Activated CD4-positive, alpha-beta T cell treated with anti-CD3 and anti-CD28 coated beads for 36 hours (primary cell): ENCODE results near the gene CDKN1C. TPM values are rescaled to one million over a fixed set of nuclear protein-coding genes. Genes with fewer than 3 reads are reported as not detected.

ENCODE experiments used
- ATAC-seq: fragments of 200-7000 bp; cut with Tn5 transposase; one replicate; pipeline ENCODE4 v1.10.0; 2021; ENCODE audit warnings: mild to moderate bottlenecking, moderate library complexity
- CTCF ChIA-PET: fragments of 350-600 bp; sonication (Branson Sonifier 250); formaldehyde crosslinking; loops from one replicate; lab custom pipeline; 2021; ENCODE audit warnings: antibody characterized with exemption; lab: Charles Lee
- POLR2A ChIA-PET: fragments of 350-600 bp; sonication (Branson Sonifier 250); formaldehyde crosslinking; loops from one replicate; lab custom pipeline; 2021; ENCODE audit warnings: antibody characterized with exemption, inconsistent platforms; lab: Charles Lee
- DNase-seq: peaks from one replicate; pipeline ENCODE4 v3.0.0-alpha.2; 2020
- H3K27ac Mint-ChIP-seq: one replicate; pipeline ENCODE4 v1.8.0; 2021; ENCODE audit warnings: mixed read lengths
- H3K27me3 Mint-ChIP-seq: one replicate; pipeline ENCODE4 v1.8.0; 2021; ENCODE audit warnings: mixed read lengths
- H3K36me3 Mint-ChIP-seq: one replicate; pipeline ENCODE4 v1.8.0; 2021; ENCODE audit warnings: low read depth, mixed read lengths
- H3K4me1 Mint-ChIP-seq: one replicate; pipeline ENCODE4 v1.8.0; 2021; ENCODE audit warnings: mixed read lengths
- H3K4me3 Mint-ChIP-seq: one replicate; pipeline ENCODE4 v1.8.0; 2021; ENCODE audit warnings: mild to moderate bottlenecking, moderate library complexity, mixed read lengths
- H3K9me3 Mint-ChIP-seq: one replicate; pipeline ENCODE4 v1.8.0; 2021; ENCODE audit warnings: low read depth, mixed read lengths
- intact Hi-C, 2 experiments: fragments of 100-400 bp; cut with DNase I in 1 of 2; cut with micrococcal nuclease in 1 of 2; formaldehyde crosslinking; loops; one replicate each; pipeline versions ENCODE4 v1.14.2 to v1.15.1; 2022 to 2024; cut with DNase I, micrococcal nuclease
- total RNA-seq, 2 experiments: library from RNA; stranded (reverse); gene quantifications; one replicate each; pipeline ENCODE4 v1.2.3, GENCODE V29; 2021

The CDKN1C gene
- total RNA-seq, 2 experiments from 2014 or later: 0.21 to 0.53 TPM

DNA sequence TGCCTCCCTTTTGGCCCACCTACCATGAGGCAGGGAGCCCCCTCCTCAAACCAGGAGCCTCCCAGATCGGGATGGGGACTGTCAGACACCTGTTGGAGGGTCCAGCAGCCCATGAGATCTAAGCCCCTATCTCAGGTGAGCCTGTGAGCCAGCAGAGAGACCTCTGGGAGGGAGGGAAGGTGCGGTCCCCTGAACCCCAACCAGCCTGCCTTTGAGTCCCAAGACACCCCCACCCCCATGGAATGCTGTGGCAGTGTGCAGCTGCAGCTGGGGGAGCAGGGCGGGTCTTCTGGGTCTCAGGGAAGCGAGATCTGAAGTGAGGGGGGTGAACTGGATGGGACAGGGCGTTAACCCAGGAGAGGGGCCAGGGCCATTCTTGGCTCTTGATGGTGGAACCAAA is 1.4 kb upstream of the CDKN1C start:
- POLR2A ChIA-PET: no interaction called here
- H3K4me1 Mint-ChIP-seq: peaks cover 14% of the 10 kb centered on the region

DNA sequence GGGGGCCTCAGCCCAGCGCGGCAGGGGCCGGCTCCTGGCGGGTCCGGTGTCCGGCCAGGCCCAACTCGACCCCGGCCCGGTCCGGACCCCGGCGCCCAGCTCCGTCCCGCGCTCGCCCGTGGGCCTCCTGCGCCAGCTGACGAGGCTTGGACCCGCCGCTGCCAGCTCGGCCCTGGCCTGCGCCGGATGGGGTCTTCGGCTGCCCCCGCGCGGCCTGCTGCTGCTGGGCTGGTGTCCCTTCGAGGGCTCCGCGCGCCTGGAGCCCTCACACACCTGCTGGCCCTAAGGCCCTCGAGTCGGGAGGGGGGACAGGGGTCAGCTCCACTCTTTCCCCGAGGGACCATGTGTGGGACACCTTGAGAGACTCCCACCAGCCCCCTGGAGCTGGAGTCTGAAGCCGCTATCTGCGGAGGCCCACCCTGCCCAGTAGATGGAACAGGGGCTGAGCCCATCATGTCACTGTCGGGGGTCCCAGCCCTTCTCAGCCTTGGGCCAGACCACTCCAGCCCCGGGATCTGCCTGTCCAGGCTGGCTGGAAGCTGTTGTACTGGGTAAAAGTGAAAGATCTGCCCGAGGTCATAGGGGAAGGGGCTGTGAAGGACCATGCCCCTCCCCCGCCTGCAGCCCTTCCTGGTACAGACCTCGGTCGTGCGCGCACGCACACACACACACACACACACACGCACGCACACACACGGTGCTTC is 768 bp upstream of the CDKN1C start:
- peaks cover 5% of the 10 kb centered on the region for H3K27me3 Mint-ChIP-seq
- POLR2A ChIA-PET: no interaction called here
- DNase-seq (peak; percentile 52), ATAC-seq (peak; percentile 5)
- H3K36me3 Mint-ChIP-seq: no peaks in the 10 kb centered on the region
- intact Hi-C loops: loop anchor here (5.0 kb wide), 3 partner anchors 439 to 689 kb away; partner anchors contain the start of gene KCNQ1 (in 1 of the 2)
- H3K4me1 Mint-ChIP-seq: peaks cover 8% of the 10 kb centered on the region
- CTCF ChIA-PET: interaction anchor here (0.6 to 10.2 kb wide), 3 partner anchors 8 to 352 kb away, joined by 3 to 255 read pairs (median 3); no protein-coding TSS in a partner anchor
- H3K27ac Mint-ChIP-seq: no peak overlapping the region
- no peaks in the 10 kb centered on the region for H3K9me3 Mint-ChIP-seq
- peak overlapping the region; percentile 24 for H3K4me3 Mint-ChIP-seq

More for the DNA sequence above, 1.4 kb upstream of the CDKN1C start:
- Mint-ChIP-seq H3K4me3 (peak overlapping the region; percentile 24), H3K27me3 (peaks cover 5% of the 10 kb centered on the region), H3K27ac (no peak overlapping the region), H3K36me3 (no peaks in the 10 kb centered on the region), H3K9me3 (no peaks in the 10 kb centered on the region)
- ATAC-seq (no peak), DNase-seq (no peak)
- CTCF ChIA-PET: interaction anchor here (0.6 to 10.2 kb wide), 11 partner anchors 8 to 467 kb away, joined by 3 to 255 read pairs (median 4); partner anchors contain the start of gene PHLDA2
- intact Hi-C loops: loop anchor here (5.0 kb wide), 3 partner anchors 440 to 690 kb away; partner anchors contain the start of gene KCNQ1 (in 1 of the 2)

DNA sequence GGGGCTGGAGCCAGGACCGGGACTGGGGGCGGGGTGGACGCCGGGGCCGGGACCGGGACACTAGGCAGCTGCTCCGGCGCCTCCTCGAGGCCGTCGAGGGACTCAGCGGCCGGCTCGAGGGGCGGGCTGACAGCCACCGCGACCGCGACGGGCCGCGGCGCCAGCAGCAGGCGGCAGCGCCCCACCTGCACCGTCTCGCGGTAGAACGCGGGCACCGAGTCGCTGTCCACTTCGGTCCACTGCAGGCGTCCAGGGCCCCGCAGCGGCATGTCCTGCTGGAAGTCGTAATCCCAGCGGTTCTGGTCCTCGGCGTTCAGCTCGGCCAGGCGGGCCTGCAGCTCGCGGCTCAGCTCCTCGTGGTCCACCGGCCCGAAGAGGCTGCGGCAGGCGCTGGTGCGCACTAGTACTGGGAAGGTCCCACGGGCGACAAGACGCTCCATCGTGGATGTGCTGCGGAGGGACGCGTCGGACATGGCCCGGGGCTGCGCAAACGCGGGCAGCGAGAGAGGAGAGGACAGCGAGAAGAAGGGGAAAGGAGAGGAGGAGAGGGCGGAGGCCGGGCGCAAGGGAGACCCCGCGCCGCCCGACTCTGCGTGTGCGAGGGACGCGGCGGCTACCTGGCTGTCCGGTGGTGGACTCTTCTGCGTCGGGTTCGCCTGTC is 428 bp downstream of the CDKN1C start:
- CTCF ChIA-PET: interaction anchor here (10.2 kb wide), 1 partner anchor 351 kb away, joined by 255 read pairs; no protein-coding TSS in a partner anchor
- POLR2A ChIA-PET: no interaction called here
- H3K9me3 Mint-ChIP-seq: no peaks in the 10 kb centered on the region
- intact Hi-C loops: loop anchor here (1.0 to 5.0 kb wide), 8 partner anchors 17 to 688 kb away; partner anchors contain the start of genes CD81 (in 1 of the 2), KCNQ1 (in 1 of the 2), TRPM5 (in 1 of the 2) and TSSC4 (in 1 of the 2)
- peak overlapping the region; percentile 67 for H3K4me3 Mint-ChIP-seq
- H3K4me1 Mint-ChIP-seq: peaks cover 4% of the 10 kb centered on the region
- ATAC-seq (peak; percentile 3), DNase-seq (peak; percentile 59)
- peaks cover 5% of the 10 kb centered on the region for H3K27me3 Mint-ChIP-seq
- no peaks in the 10 kb centered on the region for H3K36me3 Mint-ChIP-seq
- H3K27ac Mint-ChIP-seq: no peak overlapping the region

DNA sequence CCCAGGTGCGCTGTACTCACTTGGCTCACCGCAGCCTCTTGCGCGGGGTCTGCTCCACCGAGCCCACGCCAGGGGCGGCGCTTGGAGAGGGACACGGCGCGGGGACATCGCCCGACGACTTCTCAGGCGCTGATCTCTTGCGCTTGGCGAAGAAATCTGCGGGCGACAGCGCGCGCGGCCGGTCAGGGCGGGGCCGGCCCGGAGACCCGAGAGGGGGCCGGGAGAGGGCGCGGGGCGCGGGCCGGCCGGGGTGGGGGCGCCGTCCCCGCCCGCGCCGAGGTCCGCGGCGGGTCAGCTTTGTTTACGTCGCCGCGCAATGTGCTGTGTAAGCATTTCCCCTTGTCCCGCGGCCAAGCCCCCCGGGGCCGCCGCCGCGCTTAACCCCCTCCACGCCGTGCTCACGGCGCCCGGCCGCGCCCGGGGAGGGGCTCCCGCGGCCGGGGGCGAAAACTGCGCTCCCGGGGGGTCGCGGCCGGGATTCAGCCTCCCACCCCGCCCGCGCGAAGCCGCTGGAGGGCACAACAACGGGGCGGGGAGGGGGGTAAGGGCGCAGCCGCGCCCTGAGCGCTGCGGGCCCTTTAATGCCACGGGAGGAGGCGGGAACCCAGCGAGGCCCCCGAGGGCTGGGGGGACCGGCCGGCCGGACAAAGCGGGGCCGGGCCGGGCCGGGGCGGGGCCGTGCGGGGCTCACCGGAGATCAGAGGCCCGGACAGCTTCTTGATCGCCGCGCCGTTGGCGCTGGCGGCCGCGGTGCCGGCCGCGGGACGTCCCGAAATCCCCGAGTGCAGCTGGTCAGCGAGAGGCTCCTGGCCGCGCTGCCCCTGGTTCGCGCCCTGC is 1.4 kb downstream of the CDKN1C start:
- ATAC-seq (no peak), DNase-seq (no peak)
- ChIA-PET POLR2A (no interaction called here), CTCF (interaction anchor here (0.8 to 10.2 kb wide), 3 partner anchors 9 to 350 kb away, joined by 3 to 255 read pairs (median 4); no protein-coding TSS in a partner anchor)
- peaks cover 4% of the 10 kb centered on the region for H3K4me1 Mint-ChIP-seq
- H3K27me3 Mint-ChIP-seq: peaks cover 5% of the 10 kb centered on the region
- H3K27ac Mint-ChIP-seq: no peak overlapping the region
- H3K36me3 Mint-ChIP-seq: no peaks in the 10 kb centered on the region
- H3K9me3 Mint-ChIP-seq: no peaks in the 10 kb centered on the region
- intact Hi-C loops: no loop called here
- no peak overlapping the region for H3K4me3 Mint-ChIP-seq

DNA sequence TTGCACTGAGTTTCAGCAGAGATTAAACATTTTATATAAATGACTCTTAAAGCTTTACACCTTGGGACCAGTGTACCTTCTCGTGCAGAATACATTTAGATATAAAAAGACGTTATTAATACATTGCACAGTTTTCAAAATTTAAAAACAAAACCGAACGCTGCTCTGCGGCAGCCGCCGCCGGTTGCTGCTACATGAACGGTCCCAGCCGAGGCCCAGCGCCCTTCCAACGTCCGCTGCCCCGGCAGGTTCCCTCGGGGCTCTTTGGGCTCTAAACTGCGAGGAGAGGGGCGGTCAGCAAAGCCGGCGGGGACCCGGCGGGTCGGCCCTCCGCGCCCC is 2.0 kb downstream of the CDKN1C start:
- ChIA-PET POLR2A (no interaction called here), CTCF (interaction anchor here (0.8 to 1.3 kb wide), 2 partner anchors 10 to 337 kb away, joined by 3 to 4 read pairs; no protein-coding TSS in a partner anchor)
- Mint-ChIP-seq H3K27me3 (peaks cover 5% of the 10 kb centered on the region), H3K36me3 (no peaks in the 10 kb centered on the region), H3K27ac (no peak overlapping the region), H3K4me1 (peaks cover 4% of the 10 kb centered on the region), H3K9me3 (no peaks in the 10 kb centered on the region), H3K4me3 (no peak overlapping the region)
- intact Hi-C loops: no loop called here
- DNase-seq (no peak), ATAC-seq (no peak)

DNA sequence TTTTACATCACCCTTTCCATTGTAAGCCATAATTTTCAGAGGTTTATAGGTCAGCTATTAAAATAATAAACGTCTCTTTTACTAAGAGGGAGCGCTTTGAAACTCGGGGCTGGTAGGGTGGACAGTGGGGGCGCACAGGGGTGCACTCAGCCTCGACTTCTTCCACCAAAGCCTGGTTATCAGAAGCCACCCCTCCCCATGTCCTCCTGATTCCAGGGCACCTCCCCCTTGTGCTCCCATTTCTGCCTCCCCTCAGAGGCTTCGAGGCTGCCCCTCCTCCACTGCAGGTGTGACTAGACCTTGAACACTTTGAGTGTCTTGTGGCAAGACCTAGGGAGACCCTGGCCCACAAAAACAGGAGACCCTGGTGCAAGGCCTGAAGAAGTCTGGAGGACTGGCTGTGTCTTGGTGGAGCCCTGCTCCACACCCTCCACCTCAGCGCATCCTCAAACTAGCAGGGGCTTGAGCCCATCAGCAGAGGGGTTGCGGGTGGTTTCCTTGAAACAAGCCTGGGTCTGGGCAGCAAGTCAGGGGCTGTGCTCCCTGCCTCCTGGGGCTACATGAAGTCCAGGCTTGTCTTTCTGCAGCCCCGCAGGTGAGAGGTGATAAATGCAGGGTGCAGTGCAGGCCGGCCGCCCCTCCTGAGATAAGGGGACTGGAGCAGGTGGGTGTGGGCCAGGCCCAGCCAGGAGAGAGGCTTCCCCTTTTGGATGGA is 3.0 kb downstream of the CDKN1C start:
- H3K4me3 Mint-ChIP-seq: no peak overlapping the region
- ChIA-PET POLR2A (no interaction called here), CTCF (interaction anchor here (1.3 to 6.4 kb wide), 2 partner anchors 11 to 350 kb away, joined by 4 to 25 read pairs; no protein-coding TSS in a partner anchor)
- ATAC-seq (no peak), DNase-seq (no peak)
- H3K9me3 Mint-ChIP-seq: peaks cover under 1% of the 10 kb centered on the region
- intact Hi-C loops: no loop called here
- H3K27ac Mint-ChIP-seq: no peak overlapping the region
- H3K27me3 Mint-ChIP-seq: peaks cover 5% of the 10 kb centered on the region
- peaks cover 2% of the 10 kb centered on the region for H3K4me1 Mint-ChIP-seq
- no peaks in the 10 kb centered on the region for H3K36me3 Mint-ChIP-seq

DNA sequence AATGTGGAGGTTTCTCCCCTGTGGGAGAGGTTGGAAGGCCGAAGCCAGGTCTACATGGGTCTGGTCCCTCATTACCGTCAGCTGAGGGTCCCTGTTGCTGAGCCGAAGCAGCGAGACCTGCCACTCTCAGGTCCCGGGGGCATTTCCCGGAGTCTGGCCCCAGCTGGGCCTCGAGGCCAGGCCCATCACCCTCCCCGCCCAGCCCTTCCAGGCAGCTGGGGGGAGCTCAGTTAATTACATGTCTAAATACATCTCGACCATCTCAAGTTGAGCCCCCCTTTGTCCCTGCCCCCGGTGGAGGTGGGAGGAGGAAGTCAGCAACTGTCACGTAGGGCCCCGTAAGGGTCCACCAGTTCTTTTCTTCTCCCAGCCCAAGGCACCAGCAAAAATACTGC is 3.6 kb downstream of the CDKN1C start:
- Mint-ChIP-seq H3K27me3 (peaks cover 5% of the 10 kb centered on the region), H3K9me3 (peaks cover 2% of the 10 kb centered on the region), H3K36me3 (no peaks in the 10 kb centered on the region), H3K4me1 (peaks cover 2% of the 10 kb centered on the region), H3K4me3 (no peak overlapping the region), H3K27ac (no peak overlapping the region)
- ATAC-seq: no peak
- CTCF ChIA-PET: interaction anchor here (0.6 to 6.4 kb wide), 3 partner anchors 347 to 349 kb away, joined by 3 to 25 read pairs (median 3); no protein-coding TSS in a partner anchor
- POLR2A ChIA-PET: no interaction called here
- intact Hi-C loops: no loop called here
- no peak for DNase-seq

DNA sequence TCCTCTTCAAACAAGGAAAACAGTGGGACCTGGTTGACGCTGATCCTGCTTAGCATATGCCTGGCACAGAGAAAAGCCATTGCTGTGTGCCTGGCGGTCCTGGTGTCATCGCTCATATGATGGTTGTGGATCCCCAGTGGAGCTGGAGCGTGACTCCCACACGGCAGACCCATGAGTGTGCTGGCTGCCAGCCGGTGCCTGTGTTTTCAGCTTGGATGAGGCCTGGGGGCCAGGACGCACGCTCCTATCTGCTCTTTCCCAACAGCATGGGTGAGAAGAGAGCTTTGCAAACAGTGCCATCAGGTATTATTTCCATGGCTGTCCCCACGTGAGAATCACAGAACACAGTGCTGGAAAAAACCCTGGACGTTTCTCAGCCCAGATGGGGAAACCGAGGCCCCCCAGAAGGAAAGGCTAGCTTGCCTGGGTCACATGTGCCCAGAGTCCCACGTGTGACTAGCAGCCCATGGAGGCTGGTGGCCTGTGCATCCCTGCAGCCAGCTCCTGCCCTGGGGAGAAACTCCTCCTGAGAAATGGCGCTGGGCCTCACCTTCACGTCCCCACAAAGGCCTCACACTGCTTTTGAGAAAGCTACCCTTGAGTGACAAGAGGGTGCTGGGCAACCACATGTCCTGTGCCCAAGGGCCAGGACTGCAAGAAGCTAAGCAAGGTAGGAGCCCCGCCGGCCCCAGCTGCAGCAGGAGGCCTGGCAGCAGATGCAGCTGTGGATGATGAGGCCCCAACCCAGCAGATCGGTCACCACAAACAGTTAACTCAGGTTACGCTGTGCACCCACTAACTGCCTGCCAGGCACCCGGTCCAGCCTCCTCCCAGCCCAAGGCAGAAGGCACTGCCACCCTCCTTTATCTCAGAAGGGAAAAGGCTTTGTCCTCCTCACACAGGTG is 4.2 kb downstream of the CDKN1C start:
- ChIA-PET POLR2A (no interaction called here), CTCF (interaction anchor here (0.6 to 6.4 kb wide), 3 partner anchors 347 to 349 kb away, joined by 3 to 25 read pairs (median 3); no protein-coding TSS in a partner anchor)
- no peak for ATAC-seq
- intact Hi-C loops: no loop called here
- Mint-ChIP-seq H3K4me3 (no peak overlapping the region), H3K36me3 (no peaks in the 10 kb centered on the region), H3K9me3 (peaks cover 2% of the 10 kb centered on the region), H3K27me3 (peaks cover 5% of the 10 kb centered on the region), H3K4me1 (no peaks in the 10 kb centered on the region), H3K27ac (no peak overlapping the region)
- no peak for DNase-seq

DNA sequence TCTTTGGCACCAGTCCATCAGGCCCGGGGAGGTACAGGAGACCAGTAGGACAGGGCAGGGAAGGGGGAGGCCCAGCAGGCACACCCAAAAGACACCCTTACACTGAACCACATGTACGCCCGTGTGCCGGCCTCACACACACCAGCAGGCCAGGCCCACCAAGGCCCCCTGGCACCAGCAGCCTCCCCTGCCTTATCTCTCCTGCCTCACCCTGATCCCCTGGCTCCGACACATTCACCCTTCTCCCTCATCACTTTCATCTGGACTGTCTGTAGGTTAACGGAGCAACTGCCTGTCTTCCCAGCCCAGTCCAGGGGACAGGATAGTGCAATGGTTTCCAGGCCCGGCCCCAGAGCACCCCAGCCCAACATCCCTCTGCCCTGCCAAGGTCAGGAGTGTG is 4.9 kb downstream of the CDKN1C start:
- intact Hi-C loops: no loop called here
- Mint-ChIP-seq H3K4me1 (no peaks in the 10 kb centered on the region), H3K27ac (no peak overlapping the region), H3K4me3 (no peak overlapping the region), H3K36me3 (no peaks in the 10 kb centered on the region), H3K9me3 (peaks cover 3% of the 10 kb centered on the region), H3K27me3 (peaks cover 5% of the 10 kb centered on the region)
- ChIA-PET POLR2A (no interaction called here), CTCF (interaction anchor here (6.4 kb wide), 1 partner anchor 348 kb away, joined by 25 read pairs; no protein-coding TSS in a partner anchor)
- no peak for ATAC-seq
- DNase-seq: no peak

DNA sequence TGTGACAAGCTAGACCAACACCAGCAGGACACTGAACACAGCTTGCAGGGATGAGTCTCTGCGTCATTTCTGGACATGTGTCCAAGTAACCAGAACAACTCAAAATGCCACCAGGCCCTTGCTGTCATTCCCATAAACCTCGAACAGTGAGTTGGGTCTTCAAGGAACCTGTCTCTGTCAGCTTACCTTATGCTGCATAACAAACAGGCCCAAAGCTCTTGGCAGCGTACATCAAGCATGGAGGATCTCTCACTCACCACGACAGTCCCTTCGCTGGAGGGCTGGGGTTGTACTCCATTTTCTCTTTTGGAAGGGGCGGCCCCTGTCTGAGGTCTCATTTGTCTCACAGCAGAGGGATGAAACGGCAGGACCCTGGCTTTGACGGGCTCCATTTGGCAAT is 6.8 kb downstream of the CDKN1C start:
- no peak overlapping the region for H3K27ac Mint-ChIP-seq
- POLR2A ChIA-PET: no interaction called here
- intact Hi-C loops: no loop called here
- no peaks in the 10 kb centered on the region for H3K4me1 Mint-ChIP-seq
- peaks cover 4% of the 10 kb centered on the region for H3K9me3 Mint-ChIP-seq
- CTCF ChIA-PET: interaction anchor here (0.8 to 6.4 kb wide), 4 partner anchors 9 to 346 kb away, joined by 3 to 25 read pairs (median 4); no protein-coding TSS in a partner anchor
- ATAC-seq (no peak), DNase-seq (no peak)
- H3K27me3 Mint-ChIP-seq: peaks cover 5% of the 10 kb centered on the region
- H3K4me3 Mint-ChIP-seq: no peak overlapping the region
- H3K36me3 Mint-ChIP-seq: no peaks in the 10 kb centered on the region
